HCT116 (cell line): ENCODE data around the gene ACOT2.

Experiments used
- CEBPB ChIP-seq: IDR thresholded peaks from 2 replicates; pipeline ENCODE4 v1.6.1; 2012; ENCODE audit warnings: low read depth
- EZH2phosphoT487 ChIP-seq: fragments of 200-600 bp; IDR thresholded peaks from 2 replicates; pipeline ENCODE4 v1.6.1; 2018; ENCODE audit warnings: antibody characterized with exemption, borderline replicate concordance
- FOSL1 ChIP-seq: IDR thresholded peaks from 2 replicates; pipeline ENCODE4 v1.6.1; 2012; ENCODE audit warnings: low read depth
- MAX ChIP-seq: IDR thresholded peaks from 2 replicates; pipeline ENCODE4 v1.6.1; 2012
- POLR2A ChIP-seq: IDR thresholded peaks from 2 replicates; pipeline ENCODE4 v1.7.0; 2011; ENCODE audit warnings: borderline replicate concordance; ENCODE audit not compliant: insufficient read depth, insufficient read length; ENCODE audit errors: extremely low read depth
- RAD21 ChIP-seq: IDR thresholded peaks from 2 replicates; pipeline ENCODE4 v1.6.1; 2012; ENCODE audit warnings: low read depth, mild to moderate bottlenecking
- YY1 ChIP-seq: IDR thresholded peaks from 2 replicates; pipeline ENCODE4 v1.6.1; 2011; ENCODE audit warnings: low read length, low read depth, moderate library complexity, mild to moderate bottlenecking; ENCODE audit not compliant: insufficient replicate concordance; ENCODE audit errors: extremely low read depth
- TF ChIP-seq, protein P1 (sequence below), 3 experiments: fragments of 200-600 bp in 1 of 3; sonication (generic) in 1 of 3; IDR thresholded peaks in 2 of 3; conservative IDR thresholded peaks in 1 of 3; 2 replicates each; pipeline ENCODE4 v1.5.1; 2012 to 2017; ENCODE audit warnings: low read depth in 2 of 3, low read length in 2 of 3, antibody characterized with exemption in 1 of 3, borderline replicate concordance in 1 of 3, control low read depth in 1 of 3, mild to moderate bottlenecking in 1 of 3, mixed read lengths in 1 of 3, mixed run types in 1 of 3, moderate library complexity in 1 of 3; ENCODE audit not compliant: insufficient read depth in 1 of 3
- TF ChIP-seq, protein P2 (sequence below): IDR thresholded peaks from 2 replicates; pipeline ENCODE4 v1.6.1; 2012

DNA sequence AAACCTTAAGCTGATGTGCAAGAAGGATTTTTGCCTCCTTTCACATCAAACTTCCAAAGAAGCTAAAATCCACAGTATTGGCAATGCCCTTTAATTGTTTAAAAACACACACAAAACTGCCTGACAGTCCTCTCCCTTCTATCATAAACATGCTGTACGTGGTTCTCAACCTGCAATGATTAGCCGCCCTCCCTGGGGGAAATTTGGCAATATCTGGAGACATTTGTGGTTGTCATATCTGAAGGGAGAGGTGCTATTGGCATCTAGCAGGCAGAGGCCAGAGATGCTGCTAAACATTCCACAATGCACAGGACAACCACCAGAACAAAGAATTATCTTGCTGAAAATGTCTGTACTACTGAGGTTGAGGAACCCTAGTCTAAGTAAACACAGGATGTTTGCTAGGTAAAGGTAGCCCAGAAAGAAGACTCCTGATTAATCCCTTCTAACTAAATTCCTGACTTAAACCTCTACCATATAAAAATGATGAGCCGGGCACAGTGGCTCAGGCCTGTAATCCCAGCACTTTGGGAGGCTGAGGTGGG, 44.5 kb downstream of the ACOT2 start:
- TF ChIP-seq POLR2A (no peak), RAD21 (no peak), FOSL1 (no peak), CEBPB (no peak), YY1 (no peak), EZH2phosphoT487 (no peak), MAX (no peak)
- TF ChIP-seq, protein P1, sequence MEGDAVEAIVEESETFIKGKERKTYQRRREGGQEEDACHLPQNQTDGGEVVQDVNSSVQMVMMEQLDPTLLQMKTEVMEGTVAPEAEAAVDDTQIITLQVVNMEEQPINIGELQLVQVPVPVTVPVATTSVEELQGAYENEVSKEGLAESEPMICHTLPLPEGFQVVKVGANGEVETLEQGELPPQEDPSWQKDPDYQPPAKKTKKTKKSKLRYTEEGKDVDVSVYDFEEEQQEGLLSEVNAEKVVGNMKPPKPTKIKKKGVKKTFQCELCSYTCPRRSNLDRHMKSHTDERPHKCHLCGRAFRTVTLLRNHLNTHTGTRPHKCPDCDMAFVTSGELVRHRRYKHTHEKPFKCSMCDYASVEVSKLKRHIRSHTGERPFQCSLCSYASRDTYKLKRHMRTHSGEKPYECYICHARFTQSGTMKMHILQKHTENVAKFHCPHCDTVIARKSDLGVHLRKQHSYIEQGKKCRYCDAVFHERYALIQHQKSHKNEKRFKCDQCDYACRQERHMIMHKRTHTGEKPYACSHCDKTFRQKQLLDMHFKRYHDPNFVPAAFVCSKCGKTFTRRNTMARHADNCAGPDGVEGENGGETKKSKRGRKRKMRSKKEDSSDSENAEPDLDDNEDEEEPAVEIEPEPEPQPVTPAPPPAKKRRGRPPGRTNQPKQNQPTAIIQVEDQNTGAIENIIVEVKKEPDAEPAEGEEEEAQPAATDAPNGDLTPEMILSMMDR (IDR thresholded peaks at IDR 0.05 in 2 of 3, conservative IDR thresholded peaks at IDR 0.05 in 1 of 3; ENCODE audit: borderline replicate concordance in 1 of 3, insufficient read depth in 1 of 3, low read depth in 2 of 3, low read length in 2 of 3) = no peak
- TF ChIP-seq, protein P2, sequence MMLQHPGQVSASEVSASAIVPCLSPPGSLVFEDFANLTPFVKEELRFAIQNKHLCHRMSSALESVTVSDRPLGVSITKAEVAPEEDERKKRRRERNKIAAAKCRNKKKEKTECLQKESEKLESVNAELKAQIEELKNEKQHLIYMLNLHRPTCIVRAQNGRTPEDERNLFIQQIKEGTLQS = no peak
